Measurements from ENCODE around the gene OPA3. TPM values are rescaled to one million over a fixed set of nuclear protein-coding genes. Genes with fewer than 3 reads are reported as not detected.

OPA3 gene
- total and polyA plus RNA-seq, 2 experiments from 2014 or later = 11.5 to 14.5 TPM

GRCh38 chr19:45495178-45495577 is 89.4 kb downstream of the OPA3 start (continued):
- TF ChIP-seq REST (IDR thresholded peaks at IDR 0.05; ENCODE audit: unreplicated experiment) (no peak), CTCF (conservative IDR thresholded peaks at IDR 0.05; ENCODE audit: low read depth in 2 of 2) (no peak), EZH2 (IDR thresholded peaks at IDR 0.05; ENCODE audit: low read depth, unreplicated experiment) (no peak), JUNB (IDR thresholded peaks at IDR 0.05; ENCODE audit: unreplicated experiment) (no peak), POLR2AphosphoS5 (IDR thresholded peaks at IDR 0.05; ENCODE audit: low read depth) (no peak)

GRCh38 chr19:45494261-45494916 is 90.2 kb downstream of the OPA3 start:
- no peak overlapping the region for H2AFZ ChIP-seq
- ATAC-seq (no peak), DNase-seq (ENCODE audit: low spot score) (no peak)
- Mint-ChIP-seq H3K4me1 (peaks cover 31% of the 10 kb centered on the region), H3K4me3 (peak overlapping the region; percentile 53; the same call in 1 of the 3 replicates), H3K27ac (no peak overlapping the region), H3K36me3 (ENCODE audit: low read depth) (peaks cover 4% of the 10 kb centered on the region; the same call in 1 of the 3 replicates), H3K9me3 (no peaks in the 10 kb centered on the region; the same call in 2 of the 3 replicates), H3K27me3 (ENCODE audit: insufficient read depth, low read depth, poor library complexity) (peaks cover 34% of the 10 kb centered on the region)
- no peak overlapping the region for H3K4me2 ChIP-seq
- H3K79me2 ChIP-seq (replicated peaks; ENCODE audit: insufficient read depth) = no peaks in the 10 kb centered on the region
- no peaks in the 10 kb centered on the region for H3K36me3 ChIP-seq (ENCODE audit: insufficient read depth)
- no peak overlapping the region for H3K4me3 ChIP-seq
- no peaks in the 10 kb centered on the region for H3K9me2 ChIP-seq (ENCODE audit: insufficient read depth)
- H4K20me1 ChIP-seq (replicated peaks; ENCODE audit: insufficient read depth) = peaks cover 2% of the 10 kb centered on the region; the same call in 1 of the 2 replicates
- peaks cover 17% of the 10 kb centered on the region for H3F3A ChIP-seq (replicated peaks; ENCODE audit: low read depth)
- peaks cover 15% of the 10 kb centered on the region; the same call in 1 of the 2 replicates for H3K27me3 ChIP-seq (ENCODE audit: insufficient read depth)
- H3K4me1 ChIP-seq (ENCODE audit: insufficient read depth) = peaks cover 13% of the 10 kb centered on the region; the same call in 1 of the 2 replicates
- H3K27ac ChIP-seq (ENCODE audit: low read depth) = no peak overlapping the region
- TF ChIP-seq ETS1 (IDR thresholded peaks at IDR 0.05) (no peak), NANOG (IDR thresholded peaks at IDR 0.05; ENCODE audit: borderline replicate concordance) (no peak), ZNF462 (CRISPR knock-in tag; IDR thresholded peaks at IDR 0.05) (no peak), ZNF114 (CRISPR knock-in tag; IDR thresholded peaks at IDR 0.05) (no peak), EZH2 (IDR thresholded peaks at IDR 0.05; ENCODE audit: low read depth, unreplicated experiment) (no peak), CREB1 (CRISPR knock-in tag; IDR thresholded peaks at IDR 0.05; ENCODE audit: low read depth) (no peak), JUNB (IDR thresholded peaks at IDR 0.05; ENCODE audit: unreplicated experiment) (no peak), EZH2phosphoT487 (IDR thresholded peaks at IDR 0.05; ENCODE audit: unreplicated experiment) (no peak)

All from GM23338 (cell line).